PC-3 (cell line): Measurements from ENCODE around the gene DCAF16.

ENCODE experiments used
- EZH2 ChIP-seq: fragments of 300-600 bp; sonication (generic); IDR thresholded peaks from one replicate; pipeline ENCODE4 v1.6.1; 2017; ENCODE audit warnings: antibody characterized with exemption, mild to moderate bottlenecking, low read length; ENCODE audit not compliant: unreplicated experiment
- EZH2phosphoT487 ChIP-seq: fragments of 300-600 bp; sonication (generic); IDR thresholded peaks from 2 replicates; pipeline ENCODE4 v1.6.1; 2018; ENCODE audit warnings: mild to moderate bottlenecking, antibody characterized with exemption, low read length, borderline replicate concordance
- TF ChIP-seq, protein P1 (sequence below): fragments of 300-600 bp; sonication (generic); conservative IDR thresholded peaks from 2 replicates; pipeline ENCODE4 v1.5.1; 2017; ENCODE audit warnings: antibody characterized with exemption, low read depth, mild to moderate bottlenecking, low read length

GRCh38 chr4:17788956-17789355 is 21.6 kb downstream of the DCAF16 start:
- TF ChIP-seq, protein P1, sequence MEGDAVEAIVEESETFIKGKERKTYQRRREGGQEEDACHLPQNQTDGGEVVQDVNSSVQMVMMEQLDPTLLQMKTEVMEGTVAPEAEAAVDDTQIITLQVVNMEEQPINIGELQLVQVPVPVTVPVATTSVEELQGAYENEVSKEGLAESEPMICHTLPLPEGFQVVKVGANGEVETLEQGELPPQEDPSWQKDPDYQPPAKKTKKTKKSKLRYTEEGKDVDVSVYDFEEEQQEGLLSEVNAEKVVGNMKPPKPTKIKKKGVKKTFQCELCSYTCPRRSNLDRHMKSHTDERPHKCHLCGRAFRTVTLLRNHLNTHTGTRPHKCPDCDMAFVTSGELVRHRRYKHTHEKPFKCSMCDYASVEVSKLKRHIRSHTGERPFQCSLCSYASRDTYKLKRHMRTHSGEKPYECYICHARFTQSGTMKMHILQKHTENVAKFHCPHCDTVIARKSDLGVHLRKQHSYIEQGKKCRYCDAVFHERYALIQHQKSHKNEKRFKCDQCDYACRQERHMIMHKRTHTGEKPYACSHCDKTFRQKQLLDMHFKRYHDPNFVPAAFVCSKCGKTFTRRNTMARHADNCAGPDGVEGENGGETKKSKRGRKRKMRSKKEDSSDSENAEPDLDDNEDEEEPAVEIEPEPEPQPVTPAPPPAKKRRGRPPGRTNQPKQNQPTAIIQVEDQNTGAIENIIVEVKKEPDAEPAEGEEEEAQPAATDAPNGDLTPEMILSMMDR = no peak
- TF ChIP-seq EZH2 = no peak
- no peak for TF ChIP-seq EZH2phosphoT487
